GM21529 (cell line): ENCODE results near the gene EIF4EBP2.

Experiments
- ATAC-seq: cut with Tn5 transposase; IDR thresholded peaks from one replicate; pipeline ENCODE4 v1.9.1; 2021; ENCODE audit not compliant: unreplicated experiment

EIF4EBP2 gene

GRCh38 chr10:70430493-70431445 lies 26.8 kb downstream of the EIF4EBP2 start:
- no peak for ATAC-seq

GRCh38 chr10:70432101-70432500 lies 28.2 kb downstream of the EIF4EBP2 start:
- ATAC-seq, result no peak

- ATAC-seq, result no peak
Measured at GRCh38 chr10:70432561-70433263, 28.8 kb downstream of the EIF4EBP2 start.

GRCh38 chr10:70433581-70434280 lies 29.8 kb downstream of the EIF4EBP2 start:
- ATAC-seq, result no peak

- ATAC-seq, result no peak
Measured at GRCh38 chr10:70435241-70436085, 31.5 kb downstream of the EIF4EBP2 start.

- no peak for ATAC-seq
Measured at GRCh38 chr10:70437721-70438120, 33.8 kb downstream of the EIF4EBP2 start.

GRCh38 chr10:70440296-70441160 lies 36.6 kb downstream of the EIF4EBP2 start:
- no peak for ATAC-seq

GRCh38 chr10:70441161-70441894 lies 37.4 kb downstream of the EIF4EBP2 start, which contains the start of gene NODAL:
TSS of gene NODAL (minus strand) at chr10:70441681. CDS start at chr10:70441667, 14 bp downstream.
- ATAC-seq, result no peak

GRCh38 chr10:70441895-70442309 lies 38.0 kb downstream of the EIF4EBP2 start:
- no peak for ATAC-seq

GRCh38 chr10:70442332-70442988 lies 38.5 kb downstream of the EIF4EBP2 start:
- no peak for ATAC-seq

- ATAC-seq, result no peak
Measured at GRCh38 chr10:70444744-70445143, 40.8 kb downstream of the EIF4EBP2 start.

GRCh38 chr10:70445718-70446657 lies 42.0 kb downstream of the EIF4EBP2 start:
- no peak for ATAC-seq

- no peak for ATAC-seq
Measured at GRCh38 chr10:70448236-70448635, 44.3 kb downstream of the EIF4EBP2 start.

- no peak for ATAC-seq
Measured at GRCh38 chr10:70455213-70455630, 51.3 kb downstream of the EIF4EBP2 start.

- no peak for ATAC-seq
Measured at GRCh38 chr10:70456164-70456563, 52.2 kb downstream of the EIF4EBP2 start.

GRCh38 chr10:70457759-70458305 lies 53.9 kb downstream of the EIF4EBP2 start:
- ATAC-seq, result no peak
